Measurements from ENCODE around the gene SLFN11.
"Not testable (repeated sequence)": the region's sequence is repeated elsewhere in the genome, so short reads cannot be mapped to it uniquely, and the experiment has no call there.

Gene SLFN11

DNA sequence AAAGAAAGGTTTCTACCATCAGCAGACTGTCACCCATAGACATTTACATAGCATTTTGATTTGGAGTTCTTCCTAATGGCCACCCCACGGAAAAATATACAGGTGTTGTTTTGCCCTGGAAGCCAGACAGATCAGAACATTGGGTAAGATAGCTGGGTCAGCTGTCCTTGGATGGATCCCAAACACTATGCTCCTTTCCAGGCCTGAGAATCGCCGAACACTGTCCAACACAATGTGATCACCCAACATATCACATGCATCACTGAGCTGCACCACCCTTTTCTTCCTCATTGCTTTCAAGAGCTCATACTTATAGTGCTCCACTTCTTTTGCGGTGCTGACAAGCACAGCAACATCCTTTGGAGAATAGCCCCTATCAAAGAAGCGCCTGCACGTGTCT lies 21.1 kb downstream of the SLFN11 start:
- no peak for DNase-seq (ENCODE audit: low spot score)

DNA sequence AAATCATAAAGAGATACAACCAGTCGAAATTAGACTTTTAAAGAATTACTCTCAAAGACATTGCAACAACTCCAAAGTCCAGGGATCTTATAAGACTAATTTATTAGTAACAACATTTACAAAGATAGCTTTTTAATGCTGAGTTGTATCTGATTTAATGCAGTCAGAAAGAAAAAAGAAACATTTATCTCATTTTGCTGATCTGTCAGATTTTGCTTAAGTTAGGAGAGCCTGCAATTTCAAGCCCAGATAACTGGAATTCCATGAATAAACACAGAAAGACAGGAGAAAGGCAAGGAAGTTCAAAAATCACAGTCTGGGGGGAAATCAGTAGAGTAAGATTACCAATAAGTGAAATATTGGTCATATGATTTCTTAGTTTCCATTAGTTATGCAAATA lies 22.9 kb downstream of the SLFN11 start:
- no peak for DNase-seq (ENCODE audit: low spot score)

DNA sequence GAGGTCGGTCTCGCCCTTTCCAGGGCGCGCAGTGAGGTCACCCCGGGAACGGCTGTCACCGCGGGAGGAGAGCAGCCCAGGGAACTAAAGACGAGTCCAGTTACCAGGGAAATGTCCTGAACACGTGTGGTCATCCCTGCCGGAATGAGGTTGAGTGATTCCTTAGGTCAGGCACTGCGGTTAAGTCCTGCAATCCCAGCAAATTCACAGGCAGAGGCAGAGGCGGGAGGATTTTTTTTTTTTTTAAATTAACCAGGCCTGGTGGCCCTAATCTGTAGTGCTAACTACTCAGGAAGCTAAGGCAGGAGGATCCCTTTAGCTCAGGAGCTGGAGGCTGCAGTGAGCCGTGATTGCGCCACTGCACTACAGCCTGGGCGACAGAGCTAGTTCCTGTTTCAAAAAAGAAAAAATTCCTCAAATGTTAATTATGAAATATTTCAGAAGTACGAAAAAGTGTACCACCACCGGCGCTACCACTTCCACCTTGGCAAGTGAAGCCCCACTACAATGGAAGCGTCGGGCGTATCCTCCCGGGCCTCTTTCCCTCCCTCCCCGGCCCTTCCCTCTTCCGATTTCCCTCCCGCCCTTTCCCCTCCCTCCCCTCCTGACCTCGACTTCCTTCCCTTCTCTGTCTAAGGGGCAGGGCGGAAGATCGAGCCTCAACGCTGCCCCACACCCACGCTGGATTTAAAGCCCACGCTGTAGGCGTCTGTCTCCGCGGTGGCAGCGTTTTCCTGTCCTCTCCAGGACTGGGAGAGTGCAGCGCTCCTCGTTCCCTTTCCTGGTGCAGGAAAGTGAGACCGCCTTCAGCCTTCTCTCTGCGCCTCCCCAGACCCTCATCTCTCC lies 27.3 kb downstream of the SLFN11 start:
- peak; percentile 75 for DNase-seq (ENCODE audit: low spot score)

DNA sequence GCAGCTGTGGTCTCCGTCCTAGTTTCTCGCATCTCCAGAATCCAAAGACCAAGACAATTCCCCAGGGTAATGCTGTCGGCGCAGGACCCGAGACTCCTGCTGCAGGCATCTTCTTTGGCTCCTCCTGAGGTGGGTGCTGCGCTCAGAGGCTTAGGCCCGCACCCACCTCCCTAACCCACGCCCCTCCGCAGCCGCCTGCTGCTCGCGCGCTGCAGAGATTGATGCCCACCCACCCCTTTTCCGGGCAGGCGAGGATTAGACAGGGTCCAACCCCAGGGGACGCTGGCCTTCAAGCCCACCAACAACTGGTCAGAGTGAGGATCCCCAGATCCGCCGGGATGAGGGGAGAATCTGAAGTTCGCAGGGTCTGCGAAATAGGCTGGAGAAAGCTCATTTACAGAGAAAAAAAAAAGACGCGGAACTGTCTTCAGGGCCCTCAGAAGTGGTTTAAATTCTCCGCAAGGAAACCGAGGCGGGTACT lies 27.9 kb downstream of the SLFN11 start:
- DNase-seq (ENCODE audit: low spot score), result peak; percentile 2

- no peak for DNase-seq (ENCODE audit: low spot score)
These were observed 29.2 kb downstream of the SLFN11 start for GRCh38 chr17:35344262-35344661.

DNA sequence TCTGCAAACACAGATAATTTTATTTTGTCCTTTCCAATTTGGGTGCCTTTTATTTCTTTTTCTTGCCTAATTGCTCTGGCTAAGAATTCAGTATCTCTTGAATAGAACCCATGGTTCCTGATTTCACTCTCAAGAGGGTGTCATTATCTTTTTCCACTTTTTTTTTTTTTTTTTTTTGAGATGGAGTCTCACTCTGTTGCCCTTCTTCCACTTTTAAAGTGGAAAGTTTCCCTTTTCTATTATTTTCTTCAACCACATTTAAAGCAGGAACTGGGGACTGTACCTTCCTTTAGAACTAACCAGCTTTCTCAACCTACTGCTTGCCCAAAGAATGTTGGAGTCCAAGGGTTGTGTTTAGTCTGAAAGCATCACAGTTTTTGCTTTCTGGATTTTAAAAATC lies 31.1 kb downstream of the SLFN11 start:
- no peak for DNase-seq (ENCODE audit: low spot score)

DNA sequence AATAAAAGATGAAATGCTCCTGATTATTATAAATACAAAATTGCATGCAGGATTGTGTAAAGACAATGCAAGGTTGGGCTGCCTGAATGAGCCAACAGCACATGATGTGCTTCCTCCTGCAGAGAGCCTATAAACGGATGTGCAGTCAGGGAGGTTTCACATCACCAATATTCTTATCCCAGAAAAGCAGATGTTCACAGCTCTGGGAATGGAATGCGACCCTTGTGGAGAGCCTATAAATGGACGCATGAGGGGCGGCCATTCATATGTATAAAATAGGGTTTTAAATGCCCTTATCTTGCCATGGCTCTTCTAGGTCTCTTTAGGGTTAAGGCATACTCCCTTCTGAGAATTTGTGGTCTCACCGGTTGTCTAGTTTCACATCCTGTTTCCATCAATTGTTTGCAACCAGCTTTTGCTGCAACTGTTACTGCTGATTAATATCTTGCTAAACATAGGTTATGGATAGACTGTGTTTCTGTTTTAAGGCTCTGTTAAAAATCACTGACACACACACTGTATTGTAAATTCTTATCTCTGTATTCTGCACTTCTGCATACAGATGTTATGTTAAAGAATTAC lies 31.9 kb downstream of the SLFN11 start:
- no peak for DNase-seq (ENCODE audit: low spot score)

GRCh38 chr17:35338230-35338629 lies 35.2 kb downstream of the SLFN11 start:
- no peak for DNase-seq (ENCODE audit: low spot score)

GRCh38 chr17:35337364-35337763 lies 36.1 kb downstream of the SLFN11 start:
- DNase-seq (ENCODE audit: low spot score), result no peak

DNA sequence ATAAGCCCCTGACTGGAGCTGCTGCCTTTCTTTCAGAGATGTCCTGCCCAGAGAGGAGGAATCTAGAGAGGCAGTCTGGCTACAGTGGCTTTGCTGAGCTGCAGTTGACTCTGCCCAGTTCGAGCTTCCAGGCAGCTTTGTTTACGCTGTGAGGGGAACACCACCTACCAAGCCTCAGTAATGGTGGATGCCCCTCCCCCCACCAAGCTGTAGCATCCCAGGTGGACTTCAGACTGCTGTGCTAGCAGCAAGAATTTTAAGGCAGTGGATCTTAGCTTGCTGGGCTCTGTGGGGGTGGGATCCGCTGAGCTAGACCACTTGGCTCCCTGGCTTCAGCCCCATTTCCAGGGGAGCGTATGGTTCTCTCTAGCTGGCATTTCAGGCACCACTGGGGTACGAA lies 39.8 kb downstream of the SLFN11 start:
- not testable (repeated sequence) for DNase-seq (ENCODE audit: low spot score)

GRCh38 chr17:35322749-35323148 lies 50.7 kb downstream of the SLFN11 start:
- DNase-seq (ENCODE audit: low spot score), result no peak

GRCh38 chr17:35315971-35316370 lies 57.5 kb downstream of the SLFN11 start:
- no peak for DNase-seq (ENCODE audit: low spot score)

- DNase-seq (ENCODE audit: low spot score), result peak; percentile 76
These were observed 58.1 kb downstream of the SLFN11 start for GRCh38 chr17:35315283-35315682.

DNA sequence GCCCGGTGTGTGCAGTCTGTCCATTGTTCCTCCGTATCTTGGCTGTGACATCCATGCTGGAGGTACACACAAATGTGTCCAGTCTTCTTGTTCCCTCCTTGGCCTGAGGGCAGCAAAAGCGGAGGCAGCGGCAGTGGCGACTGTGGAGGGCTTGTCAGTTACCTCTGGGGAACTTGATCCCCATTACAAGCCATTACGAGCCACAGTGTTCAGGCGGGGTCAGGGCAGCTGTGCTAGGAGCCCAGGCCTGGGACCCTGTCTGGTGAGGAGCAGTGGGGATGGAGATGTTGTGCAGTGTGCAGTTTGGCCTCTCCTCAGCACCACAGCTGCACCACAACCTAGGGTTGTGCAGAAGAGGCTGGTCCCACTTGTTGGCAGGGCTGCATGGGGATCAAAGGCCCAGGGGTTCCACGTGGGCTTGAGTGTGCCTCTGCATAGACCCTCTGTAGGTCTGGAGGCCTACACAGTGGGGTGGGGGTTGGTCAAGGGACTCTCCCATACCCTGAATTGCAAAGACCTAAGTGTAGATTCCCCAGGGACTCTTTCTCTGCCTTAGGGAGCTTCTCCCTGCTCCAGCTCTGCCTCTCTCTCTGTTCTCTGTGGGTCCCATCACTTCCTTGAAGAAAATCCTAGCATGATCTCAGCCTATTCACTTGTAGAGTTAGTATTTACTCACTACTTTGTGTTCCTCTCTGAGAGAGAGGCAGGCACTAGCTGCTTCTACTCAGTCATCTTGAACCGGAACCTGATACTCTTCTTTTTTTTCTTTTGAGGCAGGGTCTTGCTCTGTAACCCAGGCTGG lies 58.8 kb downstream of the SLFN11 start:
- no peak for DNase-seq (ENCODE audit: low spot score)

DNA sequence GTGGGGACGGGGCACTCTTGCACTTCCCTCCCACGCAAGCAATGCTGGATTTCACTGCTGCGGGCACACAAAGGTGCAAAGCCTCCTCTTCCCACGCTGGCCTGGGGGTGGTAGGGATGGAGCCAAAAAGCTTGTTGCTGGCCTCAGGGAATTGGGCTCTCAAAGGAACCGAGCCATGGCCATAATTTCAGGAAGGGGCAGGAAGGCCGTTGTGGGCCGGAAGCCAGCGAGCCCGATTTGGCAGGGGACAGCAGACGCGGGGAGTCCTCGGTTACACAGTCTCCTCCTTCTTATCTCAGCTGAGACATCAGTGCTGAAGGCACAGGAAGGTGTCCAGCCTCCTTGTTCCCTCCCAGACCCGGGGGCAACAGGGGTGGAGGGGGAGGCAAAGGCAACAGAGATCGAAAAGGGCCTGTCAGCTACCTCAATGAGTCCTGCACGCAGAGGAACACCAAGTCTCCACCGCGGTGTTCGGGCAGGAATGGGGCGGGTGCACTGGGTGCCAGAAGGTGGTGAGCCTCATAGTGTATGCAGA lies 59.5 kb downstream of the SLFN11 start:
- DNase-seq (ENCODE audit: low spot score), result no peak

GRCh38 chr17:35312790-35313711 lies 60.4 kb downstream of the SLFN11 start:
- DNase-seq (ENCODE audit: low spot score), result peak; percentile 67

- DNase-seq (ENCODE audit: low spot score), result no peak
These were observed 61.1 kb downstream of the SLFN11 start for GRCh38 chr17:35312346-35312745.

- not testable (repeated sequence) for DNase-seq (ENCODE audit: low spot score)
These were observed 64.1 kb downstream of the SLFN11 start for GRCh38 chr17:35309345-35309744.
